ENCODE results near the gene ADAM15.

- no peak for TF ChIP-seq CTCF (conservative IDR thresholded peaks at IDR 0.05)
- no peak for TF ChIP-seq EZH2 (IDR thresholded peaks at IDR 0.05; ENCODE audit: low read depth)
Observed at GRCh38 chr1:155012026-155012546, 39.0 kb upstream of the ADAM15 start.

Data from PC-9 (cell line).